ENCODE results near the gene SRXN1.

Gene SRXN1

GRCh38 chr20:635893-636338 lies 17.1 kb downstream of the SRXN1 start:
- no peak for DNase-seq (ENCODE audit: low read depth in 2 of 2)

DNA sequence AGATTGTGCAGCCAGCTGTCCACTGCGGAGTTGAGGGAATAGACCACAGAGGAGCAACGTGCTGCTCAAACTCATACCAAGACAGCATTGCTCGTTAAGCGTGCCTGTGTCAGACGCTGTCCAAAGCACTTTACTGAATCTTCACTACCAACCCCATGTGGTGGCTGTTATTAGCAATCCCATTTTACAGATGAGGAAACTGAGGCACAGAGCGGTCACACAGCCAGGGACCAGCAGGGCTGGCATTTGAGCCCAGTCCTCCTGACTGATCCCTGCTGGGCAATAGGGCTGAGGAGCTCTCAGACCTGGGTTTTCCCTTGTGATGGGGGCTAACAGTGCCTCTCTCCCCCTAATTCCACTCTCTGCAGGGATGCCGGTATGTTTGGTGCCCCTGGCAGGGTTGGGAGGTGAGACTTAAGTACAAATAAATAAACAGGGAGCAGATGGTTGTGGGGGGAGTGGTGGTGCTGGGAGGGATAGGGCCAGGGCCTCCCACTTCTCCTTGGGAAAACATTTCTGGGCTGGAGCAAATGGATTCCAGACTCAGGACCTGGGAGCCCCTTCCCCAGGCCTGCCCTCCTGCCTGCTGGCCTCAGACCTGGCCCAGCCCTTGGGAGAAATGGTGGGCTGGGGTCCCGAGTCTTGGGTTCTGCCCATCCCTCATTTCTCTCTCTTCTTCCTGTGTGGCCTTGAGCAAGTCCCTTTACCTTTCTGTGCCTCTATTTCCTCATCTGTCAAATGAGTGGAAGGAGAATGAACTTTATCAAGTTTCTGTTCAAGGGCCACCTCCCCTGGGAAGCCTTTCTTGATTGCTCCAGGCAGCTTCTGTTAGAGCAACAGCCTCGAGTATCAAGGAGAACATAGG lies 17.7 kb downstream of the SRXN1 start:
- no peak for DNase-seq (ENCODE audit: low read depth in 2 of 2)

DNA sequence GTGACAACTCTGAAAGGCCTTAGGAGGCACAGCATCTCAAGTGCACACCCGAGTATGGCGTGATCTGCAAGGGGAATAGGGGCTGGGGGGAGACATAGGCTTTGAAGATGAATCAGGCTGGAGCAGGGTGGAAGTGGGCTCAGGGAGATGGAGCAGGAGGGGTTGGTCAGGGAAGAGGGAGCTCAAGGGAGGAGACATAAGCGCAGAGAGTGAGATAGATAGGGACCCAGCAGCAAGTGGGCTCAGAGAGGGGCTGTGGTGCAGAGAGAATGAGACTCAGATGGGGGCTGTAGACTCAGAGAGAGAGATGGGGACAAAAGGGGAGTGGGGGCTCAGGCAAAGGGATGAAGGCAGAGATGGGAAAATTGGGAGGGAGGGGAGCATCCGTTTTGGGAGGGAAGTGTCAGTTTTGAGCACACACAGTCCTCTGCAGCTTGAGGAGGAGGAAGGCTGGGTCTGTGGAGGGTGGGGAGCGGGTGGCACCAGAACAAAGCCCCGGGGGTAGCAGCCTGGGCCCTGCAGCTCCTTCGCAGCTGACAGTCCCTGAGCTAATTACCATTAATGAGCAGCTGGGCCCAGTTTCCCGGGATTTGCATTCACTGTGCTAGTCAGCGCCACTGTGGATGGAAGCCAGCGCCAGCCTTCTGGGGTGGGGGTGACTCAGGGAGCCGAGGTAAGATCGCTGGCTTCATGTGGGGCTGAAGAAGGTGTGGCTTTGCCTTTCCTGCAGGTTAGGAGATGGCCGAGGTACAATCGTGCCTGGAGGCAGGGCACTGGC lies 18.7 kb downstream of the SRXN1 start:
- DNase-seq (ENCODE audit: low read depth in 2 of 2): no peak

DNA sequence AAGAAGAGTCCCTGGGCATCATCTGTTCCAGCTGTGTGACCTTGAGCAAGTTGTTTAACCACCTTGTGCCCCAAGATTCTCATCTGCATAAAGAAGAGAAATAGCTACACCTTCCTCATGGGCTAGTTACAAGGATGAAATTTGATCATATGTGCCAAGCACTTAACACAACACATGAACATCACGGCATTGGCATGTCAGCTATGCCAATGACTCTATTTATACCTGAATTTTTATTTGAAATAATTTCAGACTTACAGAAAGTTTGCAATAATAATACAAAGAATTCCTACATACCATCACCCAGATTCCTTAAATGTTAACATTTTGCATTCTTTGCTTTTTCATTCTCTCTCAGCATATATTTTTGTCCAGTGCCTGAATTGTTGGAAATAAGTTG lies 21.9 kb downstream of the SRXN1 start:
- DNase-seq (ENCODE audit: low read depth in 2 of 2): no peak

GRCh38 chr20:626579-626978 lies 26.4 kb downstream of the SRXN1 start:
- DNase-seq (ENCODE audit: low read depth in 2 of 2): no peak

DNA sequence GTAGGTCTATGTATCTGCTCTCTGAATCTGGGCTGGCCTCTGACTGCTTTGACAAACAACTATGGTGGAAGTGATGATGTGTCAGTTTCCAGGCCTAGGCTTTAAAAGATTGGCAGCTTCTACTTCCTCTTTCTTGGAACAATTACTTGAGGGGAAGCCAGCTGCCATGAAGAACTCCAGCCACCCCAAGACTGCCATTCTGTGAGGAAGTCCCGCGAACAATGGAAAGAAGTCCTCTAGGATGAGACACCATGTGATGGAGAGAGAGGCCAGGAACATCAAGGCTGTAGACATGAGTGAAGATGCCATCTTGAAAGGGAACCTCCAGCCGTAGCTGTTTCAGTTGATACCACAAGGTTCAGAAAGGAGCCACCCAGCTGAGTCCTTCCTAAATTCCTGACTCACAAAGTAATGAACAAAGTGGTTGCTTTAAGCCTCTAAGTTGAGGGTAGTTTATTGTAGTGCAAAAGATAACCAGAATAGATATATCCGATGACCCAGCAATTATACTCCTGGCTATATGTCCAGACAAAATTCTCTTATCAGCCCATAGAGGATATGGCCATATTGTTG lies 27.6 kb downstream of the SRXN1 start:
- DNase-seq (ENCODE audit: low read depth in 2 of 2): no peak

- DNase-seq (ENCODE audit: low read depth in 2 of 2): no peak
Observed at GRCh38 chr20:623704-624103, 29.3 kb downstream of the SRXN1 start.

GRCh38 chr20:623021-623420 lies 30.0 kb downstream of the SRXN1 start:
- no peak for DNase-seq (ENCODE audit: low read depth in 2 of 2)

- no peak for DNase-seq (ENCODE audit: low read depth in 2 of 2)
Observed at GRCh38 chr20:622161-622560, 30.8 kb downstream of the SRXN1 start.

GRCh38 chr20:621125-621756 lies 31.8 kb downstream of the SRXN1 start:
- no peak for DNase-seq (ENCODE audit: low read depth in 2 of 2)

- no peak for DNase-seq (ENCODE audit: low read depth in 2 of 2)
Observed at GRCh38 chr20:620246-620645, 32.8 kb downstream of the SRXN1 start.

DNA sequence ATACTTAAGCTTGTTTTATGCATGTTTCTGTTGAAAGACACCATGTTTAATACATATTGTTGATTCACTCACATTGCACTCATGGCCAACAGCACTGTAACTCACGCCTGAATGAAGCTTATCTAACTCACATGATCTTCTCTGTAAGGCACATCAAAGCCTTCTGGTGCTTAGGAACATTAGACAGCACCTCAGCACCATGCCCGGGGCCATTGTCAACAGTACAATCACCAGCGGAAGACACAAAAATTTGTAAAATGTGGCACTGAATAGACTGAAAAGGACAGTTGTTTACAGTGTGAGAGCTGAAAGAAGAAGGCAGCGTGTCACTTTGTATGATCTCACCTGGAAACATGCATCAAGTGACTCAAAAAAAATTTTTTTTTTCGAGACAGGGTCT lies 34.0 kb downstream of the SRXN1 start:
- DNase-seq (ENCODE audit: low read depth in 2 of 2): no peak

- no peak for DNase-seq (ENCODE audit: low read depth in 2 of 2)
Observed at GRCh38 chr20:617934-618690, 34.9 kb downstream of the SRXN1 start.

DNA sequence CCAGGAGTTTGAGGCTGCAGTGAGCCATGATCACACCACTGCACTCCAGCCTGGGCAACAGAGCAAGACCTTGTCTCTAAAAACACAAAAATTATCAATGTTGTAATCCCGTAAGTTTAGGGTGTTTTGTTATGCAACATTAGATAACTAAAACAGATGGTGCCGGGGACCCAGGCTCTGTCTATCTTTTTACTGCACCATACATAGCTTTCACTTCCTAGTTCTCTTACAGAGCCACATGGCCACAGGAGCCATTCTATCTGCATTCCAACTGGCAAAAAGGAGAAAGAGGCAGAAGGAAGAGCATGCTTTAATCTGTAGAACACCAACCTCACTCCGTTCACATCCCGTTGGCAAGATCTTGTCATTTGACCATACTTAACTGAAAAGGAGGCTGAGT lies 37.5 kb downstream of the SRXN1 start:
- DNase-seq (ENCODE audit: low read depth in 2 of 2): no peak

- DNase-seq (ENCODE audit: low read depth in 2 of 2): no peak
Observed at GRCh38 chr20:611843-612185, 41.2 kb downstream of the SRXN1 start.

- DNase-seq (ENCODE audit: low read depth in 2 of 2): no peak
Observed at GRCh38 chr20:611047-611842, 41.8 kb downstream of the SRXN1 start.

DNA sequence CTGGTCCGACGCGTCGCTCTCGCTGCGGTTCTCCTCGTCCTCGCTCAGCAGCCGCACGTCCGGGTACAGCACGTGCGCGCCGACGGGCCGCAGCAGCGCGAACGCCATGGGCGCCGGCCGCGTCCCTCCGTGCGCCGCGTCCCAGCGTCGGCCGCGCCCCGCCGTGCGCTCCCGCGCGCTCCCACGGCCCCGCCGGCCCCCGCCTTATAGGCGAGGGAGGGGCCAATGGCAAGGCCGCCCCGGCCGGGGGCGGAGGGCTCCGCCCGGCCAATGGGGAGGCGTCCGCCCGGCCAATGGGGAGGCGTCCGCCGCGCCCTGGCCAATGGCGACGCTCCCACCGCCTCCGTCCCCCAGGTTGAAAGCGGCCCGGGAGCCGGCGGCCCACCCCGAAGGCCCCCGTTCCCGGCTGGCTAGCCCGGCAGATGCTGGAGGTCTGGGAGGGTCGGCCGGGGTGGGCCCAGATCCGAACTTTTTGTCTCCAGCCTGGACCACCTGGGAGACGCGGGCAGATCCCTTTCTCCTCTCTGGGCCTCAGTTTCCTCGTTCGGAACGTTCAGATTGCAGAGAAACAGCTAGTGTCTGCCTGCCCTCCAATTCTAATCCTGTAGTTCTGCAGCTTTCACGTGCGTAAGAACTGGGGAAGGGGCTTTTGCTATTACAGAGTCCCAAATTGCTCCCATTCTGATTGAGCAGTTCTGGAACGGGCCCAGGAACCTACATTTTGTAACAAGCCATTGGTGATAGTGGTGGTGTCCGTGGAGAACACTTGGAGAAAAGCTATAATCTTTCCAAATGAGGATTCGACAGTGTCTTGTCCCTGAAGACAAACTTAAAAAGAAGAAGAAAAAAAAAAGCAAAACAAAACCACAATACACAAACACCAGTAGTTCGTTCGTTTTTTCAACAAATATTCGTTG lies 42.6 kb downstream of the SRXN1 start, which contains the start of gene TCF15:
TSS of gene TCF15 (minus strand) at position 180 of the 917 bp plus-strand sequence. CDS start at position 108, 72 bp downstream.
- DNase-seq (ENCODE audit: low read depth in 2 of 2): no peak

DNA sequence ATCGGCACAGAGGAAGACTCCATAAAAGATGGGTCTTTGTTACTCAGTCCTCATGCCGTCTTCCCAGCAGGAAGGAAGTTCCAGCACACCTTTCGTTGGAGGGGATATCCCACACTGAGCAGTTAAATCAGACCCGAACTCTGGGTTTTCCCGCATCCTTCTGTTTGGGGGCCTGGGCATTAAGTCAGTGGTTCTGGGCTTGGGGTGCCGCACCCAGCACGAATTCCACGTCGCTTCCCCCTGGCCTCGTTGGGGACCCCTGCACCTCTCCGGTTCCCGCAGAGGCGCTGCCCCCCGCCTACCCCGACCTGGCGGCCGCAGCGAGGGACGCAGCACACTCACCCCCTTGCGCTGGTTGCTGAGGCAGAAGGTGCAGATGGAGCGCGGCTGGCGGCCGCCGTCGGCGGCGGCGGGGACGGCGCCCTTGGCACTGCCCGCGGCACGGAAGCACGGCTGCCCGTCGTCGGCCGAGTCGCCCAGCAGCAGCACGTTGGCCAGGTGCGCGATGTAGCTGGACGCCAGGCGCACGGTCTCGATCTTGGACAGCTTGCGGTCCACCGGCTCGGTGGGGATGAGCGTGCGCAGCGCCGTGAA lies 43.5 kb downstream of the SRXN1 start:
- no peak for DNase-seq (ENCODE audit: low read depth in 2 of 2)

DNA sequence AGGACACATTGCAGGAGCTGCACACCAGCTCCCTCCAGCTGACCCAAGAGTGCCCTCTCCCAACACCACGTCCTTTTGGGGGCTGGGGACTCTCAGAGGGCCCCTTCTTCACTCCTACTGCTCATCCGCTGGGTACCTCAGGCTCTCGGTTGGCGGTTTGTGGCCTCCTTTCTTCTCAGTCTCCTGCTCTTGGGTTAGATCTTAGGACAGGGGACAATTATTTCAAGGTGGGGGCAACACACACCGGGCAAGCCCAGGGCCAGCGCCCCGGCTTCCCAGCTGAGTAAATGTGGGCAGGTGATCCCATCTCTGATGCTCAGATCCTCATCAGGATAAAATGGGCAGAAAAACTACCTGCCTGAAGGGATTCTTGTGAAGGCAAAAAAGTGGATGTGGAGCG lies 44.0 kb downstream of the SRXN1 start:
- no peak for DNase-seq (ENCODE audit: low read depth in 2 of 2)
